ENCODE data around the gene MAN2B2. TPM values are rescaled to one million over a fixed set of nuclear protein-coding genes. Genes with fewer than 3 reads are reported as not detected.

Gene MAN2B2
- total RNA-seq: 10 to 100 TPM; 26.6 to 55.5 (median 31.7) TPM

- TF ChIP-seq CTCF (IDR thresholded peaks at IDR 0.05; ENCODE audit: low read depth): no peak
Measured at GRCh38 chr4:6574747-6575502, at the start of gene MAN2B2. Gene MAN2B2 (plus strand): TSS chr4:6575189. CDS start chr4:6575211, 22 bp downstream.

- TF ChIP-seq CTCF (IDR thresholded peaks at IDR 0.05; ENCODE audit: low read depth): no peak
Measured at GRCh38 chr4:6525474-6525873, 49.5 kb upstream of the MAN2B2 start.

- TF ChIP-seq CTCF (IDR thresholded peaks at IDR 0.05; ENCODE audit: low read depth): no peak
Measured at GRCh38 chr4:6526156-6526555, 48.8 kb upstream of the MAN2B2 start.

- TF ChIP-seq CTCF (IDR thresholded peaks at IDR 0.05; ENCODE audit: low read depth): no peak
Measured at GRCh38 chr4:6526671-6527091, 48.3 kb upstream of the MAN2B2 start.

- no peak for TF ChIP-seq CTCF (IDR thresholded peaks at IDR 0.05; ENCODE audit: low read depth)
Measured at GRCh38 chr4:6527259-6527658, 47.7 kb upstream of the MAN2B2 start.

- no peak for TF ChIP-seq CTCF (IDR thresholded peaks at IDR 0.05; ENCODE audit: low read depth)
Measured at GRCh38 chr4:6527683-6528595, 47.0 kb upstream of the MAN2B2 start.

- no peak for TF ChIP-seq CTCF (IDR thresholded peaks at IDR 0.05; ENCODE audit: low read depth)
Measured at GRCh38 chr4:6529021-6529420, 46.0 kb upstream of the MAN2B2 start.
